Esophagus muscularis mucosa (tissue), 4 donors: ENCODE results near the gene CFAP92. TPM values are rescaled to one million over a fixed set of nuclear protein-coding genes. Genes with fewer than 3 reads are reported as not detected.
A peak's percentile ranks its signal among the peaks of the same experiment; 100 is the strongest.

ENCODE experiments used
- DNase-seq: peaks from one replicate; pipeline ENCODE4 v3.0.0-alpha.2; 2017; ENCODE audit errors: extremely low spot score
- H3K27ac ChIP-seq, 4 donors: fragments of 200-600 bp; sonication (generic); replicated peaks in 1 of 4; 1 replicate in 3 of 4; 2 replicates in 1 of 4; pipeline ENCODE4 v1.5.1; 2016 to 2019; ENCODE audit warnings: mild to moderate bottlenecking in 1 of 4
- H3K27me3 ChIP-seq, 4 donors: fragments of 200-600 bp; sonication (generic); one replicate each; pipeline versions ENCODE4 v1.5.1 to v1.6.0; 2016 to 2019
- H3K36me3 ChIP-seq, 4 donors: fragments of 200-600 bp; sonication (generic); one replicate each; pipeline ENCODE4 v1.5.1; 2016 to 2019
- H3K4me1 ChIP-seq, 4 donors: fragments of 200-600 bp; sonication (generic); one replicate each; pipeline ENCODE4 v1.5.1; 2016 to 2019
- H3K4me3 ChIP-seq, 4 donors: fragments of 200-600 bp; sonication (generic); 1 replicate in 2 of 4; 2 replicates in 2 of 4; pipeline ENCODE4 v1.5.1; 2016 to 2019; ENCODE audit warnings: mild to moderate bottlenecking in 4 of 4, moderate library complexity in 1 of 4
- H3K9me3 ChIP-seq, 4 donors: fragments of 200-600 bp; sonication (generic); 1 replicate in 3 of 4; 2 replicates in 1 of 4; pipeline ENCODE4 v1.5.1; 2016 to 2019
- CTCF ChIP-seq, 3 experiments: fragments of 200-600 bp in 2 of 3; fragments of 450-650 bp in 1 of 3; sonication (generic) in 2 of 3; IDR thresholded peaks; one replicate each; pipeline ENCODE4 v1.5.1; 2017 to 2019; ENCODE audit warnings: antibody characterized with exemption in 3 of 3, mild to moderate bottlenecking in 2 of 3, moderate library complexity in 1 of 3
- EP300 ChIP-seq: sonication (generic); formaldehyde crosslinking; IDR thresholded peaks from one replicate; pipeline ENCODE4 v1.6.1; 2017; ENCODE audit warnings: antibody characterized with exemption
- POLR2A ChIP-seq: fragments of 450-650 bp; IDR thresholded peaks from one replicate; pipeline ENCODE4 v1.6.1; 2017; ENCODE audit warnings: antibody characterized with exemption, moderate library complexity, mild to moderate bottlenecking, low read depth
- POLR2AphosphoS5 ChIP-seq, 2 donors: sonication (generic); formaldehyde crosslinking; IDR thresholded peaks; one replicate each; pipeline ENCODE4 v1.6.1; 2017; ENCODE audit warnings: antibody characterized with exemption in 2 of 2
- WGBS: methylation state at CpG from one replicate; pipeline ENCODE4 v1.1.5; 2018; 5-methylcytosine and 5-hydroxymethylcytosine counted together
- intact Hi-C: fragments of 100-400 bp; cut with DNase I; formaldehyde crosslinking; loops from one replicate; pipeline ENCODE4 v1.15.1; 2023
- total RNA-seq, 4 donors: library from RNA; depleted of rRNA; stranded (reverse); fragments of >200 nt; gene quantifications; one replicate each; pipeline versions ENCODE4 v1.1.0 to v1.2.1, GENCODE V29; 2016

The CFAP92 gene
- total RNA-seq, 4 donors from 2014 or later = 0.19 to 1.2 (median 0.47) TPM

DNA sequence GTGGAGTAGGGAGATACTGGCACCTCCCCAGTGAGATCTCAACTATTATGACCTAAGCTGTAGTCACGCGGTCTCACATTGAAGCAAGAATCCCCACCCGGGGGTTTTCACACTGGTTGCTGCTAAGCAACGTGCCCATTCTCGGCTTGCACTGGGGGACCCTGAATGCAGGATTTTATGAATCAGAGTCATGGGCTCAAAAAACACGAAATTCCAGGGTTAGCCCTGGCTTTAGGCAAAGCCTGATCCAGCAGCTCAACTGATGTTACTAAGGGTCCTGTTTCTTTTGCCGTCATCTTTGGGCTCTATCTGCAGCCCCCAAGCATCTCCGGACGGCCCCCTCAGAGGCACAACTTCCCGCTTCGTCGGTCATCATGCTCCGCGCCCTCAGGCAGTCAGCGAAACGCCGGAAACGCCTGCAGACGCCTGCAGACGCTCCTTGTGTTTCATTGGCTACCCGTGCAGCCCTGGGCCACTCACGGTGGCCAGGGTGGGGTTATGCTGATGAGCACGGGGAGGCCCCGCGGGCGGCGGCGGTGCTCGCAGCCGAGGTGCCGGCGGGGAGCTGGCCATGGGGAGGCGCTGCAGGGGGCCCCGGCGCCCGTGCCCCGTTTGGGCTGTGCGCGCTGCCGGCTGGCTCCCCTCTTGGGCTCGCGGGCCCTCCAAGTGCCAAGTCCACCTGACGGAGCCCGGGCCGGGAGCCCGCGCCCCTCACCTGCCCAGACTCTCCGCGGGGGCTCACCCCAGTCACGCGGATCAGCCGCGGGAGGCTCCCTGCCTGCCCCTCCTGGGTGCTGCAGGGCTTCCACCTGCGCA is 33.1 kb upstream of the CFAP92 start:
- Histone ChIP-seq H3K36me3 (peaks cover 0 to 12% (median 0%) of the 10 kb centered on the region in 4 donors), H3K9me3 (no peaks in the 10 kb centered on the region), H3K27ac (peak overlapping the region; percentile 59 to 76 (median 65)), H3K4me3 (peak overlapping the region; percentile 55 to 64 (median 59)), H3K27me3 (no peaks in the 10 kb centered on the region), H3K4me1 (peaks cover 28 to 57% (median 43%) of the 10 kb centered on the region in 4 donors)
- peak; percentile 81 to 91 for TF ChIP-seq POLR2AphosphoS5 (IDR thresholded peaks at IDR 0.05)
- TF ChIP-seq EP300 = no peak
- peak; percentile 74 to 82 (median 79) for TF ChIP-seq CTCF (IDR thresholded peaks at IDR 0.05)
- no peak for TF ChIP-seq POLR2A
- peak; percentile 96 for DNase-seq
- intact Hi-C loops = no loop called here
- WGBS = 14% methylated on average over 9 of the region's 54 CpGs

GRCh38 chr3:129025691-129026435 is 32.0 kb upstream of the CFAP92 start:
- Histone ChIP-seq H3K4me1 (peaks cover 29 to 63% (median 50%) of the 10 kb centered on the region in 4 donors), H3K9me3 (no peaks in the 10 kb centered on the region), H3K27me3 (no peaks in the 10 kb centered on the region), H3K36me3 (peaks cover 0 to 4% (median 0%) of the 10 kb centered on the region in 4 donors), H3K4me3 (no peak overlapping the region), H3K27ac (peak overlapping the region; percentile 59 to 76 (median 65))
- 67% methylated on average over 7 of the region's 8 CpGs for WGBS
- no peak for DNase-seq
- intact Hi-C loops = no loop called here
- TF ChIP-seq POLR2AphosphoS5 (IDR thresholded peaks at IDR 0.05) (peak; percentile 44 to 49), CTCF (IDR thresholded peaks at IDR 0.05) (no peak), EP300 (no peak), POLR2A (no peak)

DNA sequence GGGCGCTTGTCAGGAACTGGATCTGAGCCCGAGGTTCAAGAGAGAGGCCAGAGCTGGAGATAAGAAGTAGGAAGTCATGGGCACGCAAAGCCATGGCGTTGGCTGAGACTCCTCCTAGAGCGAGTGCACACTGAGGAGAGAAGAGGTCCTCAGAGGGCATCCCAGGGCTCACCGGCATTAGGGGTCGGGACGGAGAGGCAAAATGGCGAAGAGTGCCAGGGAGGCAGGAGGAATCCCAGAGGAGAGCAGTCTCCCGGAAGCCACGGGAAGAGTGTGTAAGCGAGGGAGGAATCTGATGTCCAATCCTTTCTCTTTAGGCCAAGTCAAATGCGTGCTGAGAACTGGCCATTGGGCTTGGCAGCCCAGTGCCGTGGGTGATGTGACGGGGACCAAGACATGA is 31.2 kb upstream of the CFAP92 start:
- H3K27ac ChIP-seq = peak overlapping the region; percentile 59 to 76 (median 65)
- no peaks in the 10 kb centered on the region for H3K27me3 ChIP-seq
- TF ChIP-seq EP300 (no peak), CTCF (IDR thresholded peaks at IDR 0.05) (no peak), POLR2AphosphoS5 (IDR thresholded peaks at IDR 0.05) (no peak), POLR2A (no peak)
- H3K4me3 ChIP-seq = no peak overlapping the region
- peaks cover 29 to 68% (median 52%) of the 10 kb centered on the region in 4 donors for H3K4me1 ChIP-seq
- no peaks in the 10 kb centered on the region for H3K36me3 ChIP-seq
- no peak for DNase-seq
- H3K9me3 ChIP-seq = no peaks in the 10 kb centered on the region
- intact Hi-C loops = no loop called here
- WGBS = 84% methylated on average over 15 of the region's 15 CpGs

- Histone ChIP-seq H3K9me3 (no peaks in the 10 kb centered on the region), H3K4me1 (peaks cover 30 to 68% (median 52%) of the 10 kb centered on the region in 4 donors), H3K27ac (peak overlapping the region in 3 of 4 donors; percentile 43 to 65 (median 56)), H3K36me3 (no peaks in the 10 kb centered on the region), H3K4me3 (no peak overlapping the region), H3K27me3 (no peaks in the 10 kb centered on the region)
- 76% methylated on average over 2 of the region's 2 CpGs for WGBS
- no peak for TF ChIP-seq POLR2AphosphoS5 (IDR thresholded peaks at IDR 0.05)
- TF ChIP-seq POLR2A = no peak
- TF ChIP-seq CTCF (IDR thresholded peaks at IDR 0.05) = no peak
- no peak for TF ChIP-seq EP300
- intact Hi-C loops = no loop called here
- no peak for DNase-seq
Observed at GRCh38 chr3:129023909-129024308, 30.0 kb upstream of the CFAP92 start.
